ENCODE data around the gene CBLN3. TPM values are rescaled to one million over a fixed set of nuclear protein-coding genes. Genes with fewer than 3 reads are reported as not detected.

The CBLN3 gene
- total and polyA plus RNA-seq, 9 of the 15 experiments (the other 6 are each of a cell fraction or from before 2014, with no cell fraction given), result 0.05 to 0.59 (median 0.26) TPM; not detected in 1

- no peak overlapping the region for H2AFZ ChIP-seq (ENCODE audit: low read depth, low read length)
- H4K20me1 ChIP-seq (replicated peaks; ENCODE audit: control insufficient read depth, insufficient read depth, low read length), result no peaks in the 10 kb centered on the region
- no peak for DNase-seq (ENCODE audit: extremely low read depth in 1 of 4, low spot score in 3 of 4)
- no peak overlapping the region for H3K4me2 ChIP-seq (ENCODE audit: insufficient read depth, low read length)
- in situ Hi-C loops (cut with MboI) (no loop called here), intact Hi-C loops (cut with micrococcal nuclease) (no loop called here)
- ChIA-PET CTCF (ENCODE audit: low intra/inter-chr PET ratio) (no interaction called here), POLR2A (no interaction called here)
- no peak overlapping the region for H3K4me3 ChIP-seq
- no peaks in the 10 kb centered on the region for H3K27me3 ChIP-seq (ENCODE audit: control insufficient read depth in 2 of 2, insufficient read depth in 2 of 2, low read length in 2 of 2)
- no peaks in the 10 kb centered on the region for H3K79me2 ChIP-seq (ENCODE audit: control insufficient read depth, insufficient read depth, low read length)
- no peak for ATAC-seq
- no peaks in the 10 kb centered on the region for H3K4me1 ChIP-seq (replicated peaks in 1 of 2; ENCODE audit: control insufficient read depth in 2 of 2, insufficient read depth in 2 of 2, low read length in 2 of 2)
- WGBS (ENCODE audit: insufficient coverage, low coverage, missing lambda C conversion rate), result 0% methylated on average over 1 of the region's 3 CpGs
- no peak overlapping the region for H3K9ac ChIP-seq (ENCODE audit: insufficient read depth in 1 of 2, low read depth in 2 of 2, low read length in 2 of 2)
- no peaks in the 10 kb centered on the region for H3K9me3 ChIP-seq (replicated peaks; ENCODE audit: control insufficient read depth, insufficient read depth, low read depth, low read length)
- H3K27ac ChIP-seq (ENCODE audit: extremely low read depth, low read depth, low read length), result no peak overlapping the region
- H3K9me1 ChIP-seq (ENCODE audit: control insufficient read depth, insufficient read depth, low read length), result no peaks in the 10 kb centered on the region
- no peak for FAIRE-seq
- TF ChIP-seq ZBTB5 (IDR thresholded peaks at IDR 0.05), result no peak
- no peak for TF ChIP-seq NFXL1 (CRISPR knock-in tag; IDR thresholded peaks at IDR 0.05)
- TF ChIP-seq U2AF1 (optimal IDR thresholded peaks at IDR 0.05; ENCODE audit: low read depth, low read length), result no peak
- no peak for TF ChIP-seq RBBP5 (IDR thresholded peaks at IDR 0.05; ENCODE audit: borderline replicate concordance, insufficient read depth, low read length, poor library complexity, severe bottlenecking)
- no peak for TF ChIP-seq CBFA2T3 (IDR thresholded peaks at IDR 0.05)
- no peak for TF ChIP-seq MIER1 (IDR thresholded peaks at IDR 0.05; ENCODE audit: low read depth)
- TF ChIP-seq SNIP1 (IDR thresholded peaks at IDR 0.05; ENCODE audit: low read depth), result no peak
- TF ChIP-seq USF2 (CRISPR knock-in tag; IDR thresholded peaks at IDR 0.05), result no peak
- TF ChIP-seq ZNF707 (CRISPR knock-in tag; conservative IDR thresholded peaks at IDR 0.05), result no peak
- no peak for TF ChIP-seq FOXO4 (CRISPR knock-in tag; IDR thresholded peaks at IDR 0.05)
- TF ChIP-seq SAFB2 (IDR thresholded peaks at IDR 0.05; ENCODE audit: borderline replicate concordance, low read depth, low read length, severe bottlenecking), result no peak
- no peak for TF ChIP-seq HDAC8 (tag; IDR thresholded peaks at IDR 0.05)
- TF ChIP-seq DDX20 (tag; IDR thresholded peaks at IDR 0.05; ENCODE audit: low read depth), result no peak
- TF ChIP-seq NCOA6 (IDR thresholded peaks at IDR 0.05), result no peak
- TF ChIP-seq ILK (tag; IDR thresholded peaks at IDR 0.05; ENCODE audit: borderline replicate concordance, low read depth), result no peak
- TF ChIP-seq ZNF239 (CRISPR knock-in tag; IDR thresholded peaks at IDR 0.05), result no peak
- no peak for TF ChIP-seq NFE2 (IDR thresholded peaks at IDR 0.05; ENCODE audit: low read depth)
- H3K36me3 ChIP-seq (ENCODE audit: control insufficient read depth, insufficient read depth, low read length), result no peaks in the 10 kb centered on the region
- no TSS peak for BruUV-seq (replicated peaks)
Measured at GRCh38 chr14:24465368-24465767, 35.9 kb upstream of the CBLN3 start.
